ENCODE data around the gene KCNC1.

- TF ChIP-seq POLR2A (IDR thresholded peaks at IDR 0.05) = no peak
- TF ChIP-seq, protein P1, sequence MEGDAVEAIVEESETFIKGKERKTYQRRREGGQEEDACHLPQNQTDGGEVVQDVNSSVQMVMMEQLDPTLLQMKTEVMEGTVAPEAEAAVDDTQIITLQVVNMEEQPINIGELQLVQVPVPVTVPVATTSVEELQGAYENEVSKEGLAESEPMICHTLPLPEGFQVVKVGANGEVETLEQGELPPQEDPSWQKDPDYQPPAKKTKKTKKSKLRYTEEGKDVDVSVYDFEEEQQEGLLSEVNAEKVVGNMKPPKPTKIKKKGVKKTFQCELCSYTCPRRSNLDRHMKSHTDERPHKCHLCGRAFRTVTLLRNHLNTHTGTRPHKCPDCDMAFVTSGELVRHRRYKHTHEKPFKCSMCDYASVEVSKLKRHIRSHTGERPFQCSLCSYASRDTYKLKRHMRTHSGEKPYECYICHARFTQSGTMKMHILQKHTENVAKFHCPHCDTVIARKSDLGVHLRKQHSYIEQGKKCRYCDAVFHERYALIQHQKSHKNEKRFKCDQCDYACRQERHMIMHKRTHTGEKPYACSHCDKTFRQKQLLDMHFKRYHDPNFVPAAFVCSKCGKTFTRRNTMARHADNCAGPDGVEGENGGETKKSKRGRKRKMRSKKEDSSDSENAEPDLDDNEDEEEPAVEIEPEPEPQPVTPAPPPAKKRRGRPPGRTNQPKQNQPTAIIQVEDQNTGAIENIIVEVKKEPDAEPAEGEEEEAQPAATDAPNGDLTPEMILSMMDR (IDR thresholded peaks at IDR 0.05) = no peak
Measured at GRCh38 chr11:17711836-17712235, 22.7 kb upstream of the KCNC1 start.

All from tibial nerve (tissue), 3 donors.